Stimulated activated CD4-positive, alpha-beta T cell treated with anti-CD3 and anti-CD28 coated beads, TNF-alpha, amount 100 ng/mL, for 1 hour (primary cell): ENCODE results near the gene SETD5.

ENCODE experiments used
- DNase-seq, 3 donors: peaks; one replicate each; pipeline ENCODE4 v3.0.0-alpha.2; 2020; ENCODE audit warnings: low read depth in 3 of 3, low spot score in 1 of 3

Gene SETD5

GRCh38 chr3:9406856-9407626 lies 9.6 kb downstream of the SETD5 start:
- DNase-seq: no peak

- no peak for DNase-seq
Measured at GRCh38 chr3:9408061-9408460, 10.6 kb downstream of the SETD5 start.

- DNase-seq: no peak
Measured at GRCh38 chr3:9408546-9408945, 11.1 kb downstream of the SETD5 start.

- DNase-seq: no peak
Measured at GRCh38 chr3:9409981-9410854, 12.8 kb downstream of the SETD5 start.

- no peak for DNase-seq
Measured at GRCh38 chr3:9411302-9411701, 13.9 kb downstream of the SETD5 start.

GRCh38 chr3:9412293-9412692 lies 14.9 kb downstream of the SETD5 start:
- no peak for DNase-seq

GRCh38 chr3:9414826-9415225 lies 17.4 kb downstream of the SETD5 start:
- no peak for DNase-seq

- no peak for DNase-seq
Measured at GRCh38 chr3:9415485-9416138, 18.2 kb downstream of the SETD5 start.

- no peak for DNase-seq
Measured at GRCh38 chr3:9416139-9416780, 18.8 kb downstream of the SETD5 start.

GRCh38 chr3:9420850-9421549 lies 23.6 kb downstream of the SETD5 start:
- DNase-seq: no peak

- DNase-seq: no peak
Measured at GRCh38 chr3:9422712-9423424, 25.5 kb downstream of the SETD5 start.

- DNase-seq: no peak
Measured at GRCh38 chr3:9428411-9428810, 31.0 kb downstream of the SETD5 start.

- DNase-seq: no peak
Measured at GRCh38 chr3:9430733-9431132, 33.3 kb downstream of the SETD5 start.

- DNase-seq: no peak
Measured at GRCh38 chr3:9433627-9434521, 36.5 kb downstream of the SETD5 start.

- no peak for DNase-seq
Measured at GRCh38 chr3:9435316-9435715, 37.9 kb downstream of the SETD5 start.

GRCh38 chr3:9439331-9439730 lies 41.9 kb downstream of the SETD5 start:
- DNase-seq: no peak

GRCh38 chr3:9441501-9442221 lies 44.2 kb downstream of the SETD5 start:
- DNase-seq: no peak

- no peak for DNase-seq
Measured at GRCh38 chr3:9448071-9448470, 50.7 kb downstream of the SETD5 start.
